Activated naive CD4-positive, alpha-beta T cell treated with anti-CD3 and anti-CD28 coated beads, Interleukin-2, amount 50 U/mL, for 72 hours (primary cell): ENCODE results near the gene TRIM5. TPM values are rescaled to one million over a fixed set of nuclear protein-coding genes. Genes with fewer than 3 reads are reported as not detected.
"Not testable (repeated sequence)": the region's sequence is repeated elsewhere in the genome, so short reads cannot be mapped to it uniquely, and the experiment has no call there.

Source experiments
- ATAC-seq, 2 donors: fragments of 150-1000 bp; cut with Tn5 transposase; 2 replicates each; pipeline ENCODE4 v1.10.0; 2021; ENCODE audit warnings: mild to moderate bottlenecking in 2 of 2, moderate library complexity in 2 of 2
- DNase-seq, 2 donors: peaks; one replicate each; pipeline ENCODE4 v3.0.0; 2021 to 2022; ENCODE audit warnings: low spot score in 2 of 2
- H3K27ac Mint-ChIP-seq, 2 donors: one replicate each; pipeline ENCODE4 v1.8.0; 2022; ENCODE audit warnings: mild to moderate bottlenecking in 2 of 2, mixed read lengths in 2 of 2
- H3K36me3 Mint-ChIP-seq, 2 donors: one replicate each; pipeline ENCODE4 v1.8.0; 2022; ENCODE audit warnings: mixed read lengths in 2 of 2
- H3K9me3 Mint-ChIP-seq, 2 donors: one replicate each; pipeline ENCODE4 v1.8.0; 2022; ENCODE audit warnings: mixed read lengths in 2 of 2
- total RNA-seq, 2 donors: library from RNA; stranded (reverse); gene quantifications; one replicate each; pipeline ENCODE4 v1.2.3, GENCODE V29; 2022

Gene TRIM5
- total RNA-seq, 2 donors from 2014 or later: 30.2 to 31.9 TPM

GRCh38 chr11:5694642-5695041 lies 9.8 kb upstream of the TRIM5 start:
- H3K36me3 Mint-ChIP-seq: peaks cover 46 to 60% of the 10 kb centered on the region in 2 donors
- DNase-seq (no peak), ATAC-seq (no peak)
- H3K9me3 Mint-ChIP-seq: no peaks in the 10 kb centered on the region
- peak overlapping the region; percentile 25 to 40 for H3K27ac Mint-ChIP-seq

- peaks cover 38 to 52% of the 10 kb centered on the region in 2 donors for H3K36me3 Mint-ChIP-seq
These were observed 7.1 kb upstream of the TRIM5 start for GRCh38 chr11:5691964-5692361.

GRCh38 chr11:5691238-5691963 lies 6.5 kb upstream of the TRIM5 start:
- Mint-ChIP-seq H3K27ac (peak overlapping the region; percentile 97 to 99), H3K36me3 (peaks cover 38 to 48% of the 10 kb centered on the region in 2 donors)
- peak in 1 of 2 donors; percentile 51 for ATAC-seq
- DNase-seq, H3K9me3 Mint-ChIP-seq: not testable (repeated sequence)

More at GRCh38 chr11:5691964-5692361, 7.1 kb upstream of the TRIM5 start:
- Mint-ChIP-seq H3K27ac (peak overlapping the region; percentile 91 to 99), H3K9me3 (no peaks in the 10 kb centered on the region)
- DNase-seq (no peak), ATAC-seq (no peak)

GRCh38 chr11:5690736-5691135 lies 5.9 kb upstream of the TRIM5 start:
- Mint-ChIP-seq H3K27ac (peak overlapping the region; percentile 97 to 99), H3K9me3 (no peaks in the 10 kb centered on the region), H3K36me3 (peaks cover 33 to 43% of the 10 kb centered on the region in 2 donors)
- ATAC-seq (peak in 1 of 2 donors; percentile 21), DNase-seq (peak in 1 of 2 donors; percentile 59)

- Mint-ChIP-seq H3K36me3 (peaks cover 31 to 41% of the 10 kb centered on the region in 2 donors), H3K9me3 (no peaks in the 10 kb centered on the region), H3K27ac (peak overlapping the region; percentile 97 to 99)
- ATAC-seq: peak in 1 of 2 donors; percentile 39
- no peak for DNase-seq
These were observed 5.3 kb upstream of the TRIM5 start for GRCh38 chr11:5690216-5690615.

GRCh38 chr11:5689551-5689983 lies 4.7 kb upstream of the TRIM5 start, which contains the start of gene TRIM22:
Gene TRIM22, plus strand, starts transcription at chr11:5689790. Its CDS starts 6,443 bp downstream, at chr11:5696233.
- ATAC-seq: peak; percentile 65 to 71
- H3K9me3 Mint-ChIP-seq: no peaks in the 10 kb centered on the region
- peak within 1 kb of the TSS; percentile 97 to 99 for H3K27ac Mint-ChIP-seq

GRCh38 chr11:5688482-5688881 lies 3.6 kb upstream of the TRIM5 start:
- H3K27ac Mint-ChIP-seq: peak overlapping the region; percentile 12 to 99

More at GRCh38 chr11:5689551-5689983, 4.7 kb upstream of the TRIM5 start, which contains the start of gene TRIM22:
- peak; percentile 52 to 67 for DNase-seq
- H3K36me3 Mint-ChIP-seq: peaks cover 27 to 35% of the 10 kb centered on the region in 2 donors

GRCh38 chr11:5686426-5686825 lies 1.6 kb upstream of the TRIM5 start:
- H3K27ac Mint-ChIP-seq: no peak overlapping the region
- H3K9me3 Mint-ChIP-seq: no peaks in the 10 kb centered on the region
- H3K36me3 Mint-ChIP-seq: peaks cover 28 to 29% of the 10 kb centered on the region in 2 donors
- ATAC-seq (no peak), DNase-seq (no peak)

More at GRCh38 chr11:5688482-5688881, 3.6 kb upstream of the TRIM5 start:
- peaks cover 33% of the 10 kb centered on the region in 2 donors for H3K36me3 Mint-ChIP-seq
- DNase-seq (no peak), ATAC-seq (no peak)
- no peaks in the 10 kb centered on the region for H3K9me3 Mint-ChIP-seq

- ATAC-seq (peak in 1 of 2 donors; percentile 5), DNase-seq (no peak)
- H3K27ac Mint-ChIP-seq: peak overlapping the region; percentile 95 to 99
- no peaks in the 10 kb centered on the region for H3K9me3 Mint-ChIP-seq
- H3K36me3 Mint-ChIP-seq: peaks cover 17 to 18% of the 10 kb centered on the region in 2 donors
These were observed 733 bp downstream of the TRIM5 start for GRCh38 chr11:5684036-5684645.

GRCh38 chr11:5683620-5684019 lies 1.3 kb downstream of the TRIM5 start:
- H3K9me3 Mint-ChIP-seq, ATAC-seq: not testable (repeated sequence)
- Mint-ChIP-seq H3K27ac (peak overlapping the region; percentile 95 to 99), H3K36me3 (peaks cover 22 to 23% of the 10 kb centered on the region in 2 donors)
- peak; percentile 30 to 56 for DNase-seq

GRCh38 chr11:5682890-5683441 lies 1.9 kb downstream of the TRIM5 start:
- H3K9me3 Mint-ChIP-seq, DNase-seq, ATAC-seq: not testable (repeated sequence)
- Mint-ChIP-seq H3K36me3 (peaks cover 29 to 30% of the 10 kb centered on the region in 2 donors), H3K27ac (peak overlapping the region in 1 of 2 donors; percentile 95)

GRCh38 chr11:5679811-5680210 lies 5.1 kb downstream of the TRIM5 start:
- ATAC-seq (no peak), DNase-seq (no peak)
- H3K36me3 Mint-ChIP-seq: peaks cover 32 to 36% of the 10 kb centered on the region in 2 donors
- H3K9me3 Mint-ChIP-seq: no peaks in the 10 kb centered on the region
- H3K27ac Mint-ChIP-seq: peak overlapping the region in 1 of 2 donors; percentile 16

- Mint-ChIP-seq H3K9me3 (no peaks in the 10 kb centered on the region), H3K27ac (no peak overlapping the region), H3K36me3 (peaks cover 23 to 25% of the 10 kb centered on the region in 2 donors)
- DNase-seq (no peak), ATAC-seq (no peak)
These were observed 10.5 kb downstream of the TRIM5 start for GRCh38 chr11:5674391-5674790.

- no peak overlapping the region for H3K27ac Mint-ChIP-seq
- no peak for DNase-seq
- ATAC-seq: no peak
- no peaks in the 10 kb centered on the region for H3K9me3 Mint-ChIP-seq
- H3K36me3 Mint-ChIP-seq: peaks cover 6 to 7% of the 10 kb centered on the region in 2 donors
These were observed 13.0 kb downstream of the TRIM5 start for GRCh38 chr11:5671831-5672230.

GRCh38 chr11:5666402-5666793 lies 18.5 kb downstream of the TRIM5 start:
- ATAC-seq (no peak), DNase-seq (no peak)
- Mint-ChIP-seq H3K27ac (no peak overlapping the region), H3K36me3 (no peaks in the 10 kb centered on the region), H3K9me3 (no peaks in the 10 kb centered on the region)

- Mint-ChIP-seq H3K27ac (no peak overlapping the region), H3K9me3 (no peaks in the 10 kb centered on the region), H3K36me3 (no peaks in the 10 kb centered on the region)
- DNase-seq: no peak
- no peak for ATAC-seq
These were observed 19.0 kb downstream of the TRIM5 start for GRCh38 chr11:5665746-5666401.
